GM18508 (cell line): ENCODE data around the gene SLC25A39.

Experiments used
- ATAC-seq: cut with Tn5 transposase; IDR thresholded peaks from one replicate; pipeline ENCODE4 v1.9.1; 2021; ENCODE audit warnings: moderate number of reproducible peaks; ENCODE audit not compliant: insufficient read depth, unreplicated experiment

The SLC25A39 gene

GRCh38 chr17:44281570-44281969 is 43.1 kb downstream of the SLC25A39 start:
- no peak for ATAC-seq

DNA sequence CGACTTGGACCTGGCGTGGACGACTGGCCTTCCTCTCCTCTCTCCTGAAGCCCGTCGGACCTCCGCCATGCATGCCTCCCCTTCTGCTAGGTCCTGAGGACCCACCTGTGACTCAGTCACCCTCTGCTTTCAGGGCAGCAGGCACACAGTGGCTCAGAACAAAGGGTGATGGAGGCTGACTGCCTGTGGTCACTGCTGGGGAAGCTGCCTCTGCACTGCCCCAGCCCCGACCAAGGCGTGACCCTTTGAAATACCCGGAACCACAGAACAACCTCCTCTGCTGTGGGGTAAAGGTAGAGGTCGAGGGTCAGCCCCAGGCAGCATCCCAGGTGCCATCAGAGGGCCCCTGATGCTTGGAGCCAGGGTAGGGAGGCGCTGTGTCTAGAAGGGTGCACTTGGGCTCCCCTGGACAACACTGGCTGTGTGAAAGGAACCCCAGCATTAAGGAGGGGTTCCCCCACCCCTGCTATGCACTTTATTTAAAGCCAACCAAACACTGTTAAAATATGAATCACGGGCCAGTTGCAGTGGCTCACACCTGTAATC is 44.2 kb downstream of the SLC25A39 start:
- ATAC-seq = no peak

DNA sequence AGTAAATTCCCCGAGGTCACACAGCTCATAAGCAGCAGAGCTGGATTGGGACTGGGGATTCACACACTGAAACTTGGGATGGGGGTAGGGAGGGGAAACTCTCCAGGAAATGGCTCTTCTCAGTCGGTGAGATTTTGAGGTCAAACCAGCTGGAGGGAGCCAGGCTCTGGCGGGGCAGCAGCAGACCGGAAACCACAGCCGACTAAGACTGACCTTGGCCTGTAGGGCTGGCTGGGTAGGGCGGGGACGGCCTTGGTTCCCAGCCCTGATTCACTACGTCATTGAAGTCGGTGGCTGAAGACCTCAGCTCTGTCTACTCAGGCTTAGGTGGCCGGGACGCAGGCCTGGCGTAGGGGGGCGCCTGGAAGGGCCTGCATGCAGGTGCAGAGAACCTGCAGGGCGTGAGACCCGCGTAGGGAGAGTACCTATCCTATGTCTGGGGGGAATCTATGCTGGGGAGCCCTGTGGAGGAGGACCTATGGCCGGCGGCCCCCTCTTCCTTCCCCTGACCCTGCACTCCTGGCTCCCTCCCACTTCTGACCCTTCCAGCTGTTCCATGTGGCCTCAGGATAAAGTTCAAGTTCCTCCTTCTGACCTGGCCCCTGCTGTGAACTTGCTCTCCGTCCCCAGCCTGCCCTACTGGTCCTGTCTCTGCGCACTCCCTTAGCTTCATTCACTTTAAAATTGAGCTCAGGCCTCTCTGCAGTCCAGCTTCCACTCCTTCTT is 44.8 kb downstream of the SLC25A39 start:
- ATAC-seq = peak; percentile 58

DNA sequence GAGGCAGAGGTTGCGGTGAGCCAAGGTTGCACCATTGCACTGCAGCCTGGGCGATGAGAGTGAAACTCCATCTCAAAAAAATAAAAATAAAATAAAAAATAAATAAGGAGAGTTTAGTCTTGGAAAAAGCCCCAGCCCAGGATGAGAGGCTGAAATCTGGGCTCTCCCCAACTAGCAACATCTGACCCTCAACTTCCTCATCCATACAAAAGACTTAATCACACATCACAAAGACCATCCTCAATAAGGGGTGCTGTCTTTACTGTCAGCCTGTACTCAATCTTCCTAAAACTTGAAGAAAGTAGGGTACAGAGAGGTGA is 45.3 kb downstream of the SLC25A39 start:
- ATAC-seq = no peak

DNA sequence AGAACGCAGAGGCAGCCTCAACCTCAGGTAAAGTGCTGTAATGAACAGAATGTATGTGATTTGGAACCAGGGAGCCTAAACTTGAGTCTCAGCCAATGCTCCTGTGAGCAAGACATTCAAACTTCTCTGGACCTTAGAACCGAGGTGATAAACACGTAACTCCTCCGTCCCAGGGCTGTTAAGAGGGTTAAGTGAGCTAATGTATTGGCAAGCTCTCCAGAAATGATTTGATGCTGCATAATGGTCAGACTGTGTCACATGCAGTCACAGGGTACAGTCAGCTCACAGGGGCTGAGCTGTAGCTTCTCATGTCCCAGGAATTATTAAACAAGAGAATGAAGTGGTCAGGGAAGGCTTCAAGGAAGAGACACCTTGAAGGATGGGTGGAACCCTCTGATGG is 46.6 kb downstream of the SLC25A39 start:
- ATAC-seq = no peak

DNA sequence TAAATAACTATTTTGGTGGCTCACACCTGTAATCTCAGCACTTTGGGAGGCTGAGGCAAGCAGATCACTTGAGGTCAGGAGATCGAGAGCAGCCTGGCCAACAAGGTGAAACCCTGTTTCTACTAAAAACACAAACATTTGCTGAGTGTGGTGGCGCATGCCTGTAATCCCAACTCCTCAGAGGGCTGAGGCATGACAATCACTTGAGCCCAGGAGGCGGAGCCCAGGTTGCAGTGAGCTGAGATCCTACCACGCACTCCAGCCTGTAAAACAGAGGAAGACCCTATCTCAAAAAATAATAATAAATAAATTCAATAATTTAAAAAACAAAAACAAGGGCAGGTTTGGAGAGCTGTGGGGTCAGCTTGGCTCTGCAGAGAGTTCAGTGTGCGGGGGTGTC is 51.0 kb downstream of the SLC25A39 start:
- ATAC-seq = no peak

DNA sequence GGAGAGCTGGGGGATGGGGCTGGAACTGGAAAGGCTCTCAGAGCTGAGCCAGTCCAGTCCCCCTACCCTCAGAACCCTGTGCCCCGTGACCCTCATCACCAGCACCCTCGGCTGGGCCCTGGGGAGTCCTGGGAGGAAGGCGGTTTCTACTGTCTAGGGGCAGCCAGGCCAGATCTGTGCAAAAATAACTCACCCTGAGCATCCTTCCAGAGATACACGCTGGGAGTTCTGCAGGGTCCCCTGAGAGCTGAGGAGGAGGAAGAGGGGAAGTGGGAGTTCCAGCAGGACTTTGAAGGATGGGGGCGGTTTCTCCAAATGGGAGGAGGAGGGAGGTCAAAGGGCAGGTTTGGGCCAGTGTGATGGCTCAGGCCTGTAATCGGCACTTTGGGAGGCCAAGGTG is 51.7 kb downstream of the SLC25A39 start:
- no peak for ATAC-seq

DNA sequence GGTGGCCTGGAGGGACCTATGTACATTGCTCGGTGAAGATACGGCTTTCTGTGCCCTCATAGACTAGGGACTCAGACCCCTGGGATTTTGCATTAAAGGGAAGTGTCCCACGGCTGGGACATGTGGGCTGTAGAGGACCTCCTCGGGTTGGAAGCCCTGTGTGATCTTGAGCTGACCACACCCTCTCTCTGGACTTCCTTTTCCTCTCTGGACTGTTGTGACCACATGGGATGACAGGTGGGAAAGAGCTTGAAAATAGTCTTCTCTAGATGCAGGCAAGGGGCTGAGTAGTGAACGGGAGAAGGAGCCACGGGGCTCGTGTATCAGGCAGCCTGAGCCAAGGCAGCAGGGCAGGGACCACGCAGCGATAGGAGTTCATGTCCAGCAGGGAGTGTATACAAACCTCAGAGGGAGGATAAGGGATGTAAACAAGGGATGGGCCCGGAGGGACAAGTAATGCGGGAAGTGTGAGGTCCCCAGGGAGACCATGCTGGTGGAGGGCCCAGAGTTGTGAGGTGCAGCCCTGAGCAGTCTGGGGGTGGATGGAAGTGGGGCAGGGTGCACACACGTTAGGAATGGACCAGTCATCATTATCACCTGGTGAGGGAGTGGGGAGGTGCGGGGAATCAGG is 52.2 kb downstream of the SLC25A39 start:
- no peak for ATAC-seq
